Hematopoietic multipotent progenitor cell treated with erythropoietin and hydrocortisone succinate and interleukin-3 and kit ligand, for 4 days (in vitro differentiated cells): ENCODE measurements around the gene SLC6A19.
A peak's percentile ranks its signal among the peaks of the same experiment; 100 is the strongest.

ENCODE experiments used
- DNase-seq: peaks from one replicate; pipeline ENCODE4 v3.0.0-alpha.2; 2015

SLC6A19 gene

DNA sequence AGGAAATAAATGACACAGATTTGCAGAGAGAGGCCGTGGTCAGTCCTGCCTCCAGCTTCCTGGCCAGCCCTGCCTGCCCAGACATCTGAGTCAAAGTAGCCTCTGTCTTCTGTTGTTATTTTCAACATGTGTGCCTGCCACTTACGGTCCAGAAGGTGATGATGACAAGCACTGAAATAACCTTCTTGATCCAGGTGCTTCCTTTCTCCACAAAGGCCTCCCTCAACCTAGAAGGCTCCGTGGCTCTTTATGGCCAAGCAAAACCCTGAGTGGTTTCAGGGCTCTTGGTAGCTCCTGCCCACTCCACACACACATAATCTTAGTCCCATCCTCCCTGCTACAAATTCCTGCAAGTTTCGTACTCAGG lies 34.1 kb upstream of the SLC6A19 start:
- DNase-seq, result no peak

DNA sequence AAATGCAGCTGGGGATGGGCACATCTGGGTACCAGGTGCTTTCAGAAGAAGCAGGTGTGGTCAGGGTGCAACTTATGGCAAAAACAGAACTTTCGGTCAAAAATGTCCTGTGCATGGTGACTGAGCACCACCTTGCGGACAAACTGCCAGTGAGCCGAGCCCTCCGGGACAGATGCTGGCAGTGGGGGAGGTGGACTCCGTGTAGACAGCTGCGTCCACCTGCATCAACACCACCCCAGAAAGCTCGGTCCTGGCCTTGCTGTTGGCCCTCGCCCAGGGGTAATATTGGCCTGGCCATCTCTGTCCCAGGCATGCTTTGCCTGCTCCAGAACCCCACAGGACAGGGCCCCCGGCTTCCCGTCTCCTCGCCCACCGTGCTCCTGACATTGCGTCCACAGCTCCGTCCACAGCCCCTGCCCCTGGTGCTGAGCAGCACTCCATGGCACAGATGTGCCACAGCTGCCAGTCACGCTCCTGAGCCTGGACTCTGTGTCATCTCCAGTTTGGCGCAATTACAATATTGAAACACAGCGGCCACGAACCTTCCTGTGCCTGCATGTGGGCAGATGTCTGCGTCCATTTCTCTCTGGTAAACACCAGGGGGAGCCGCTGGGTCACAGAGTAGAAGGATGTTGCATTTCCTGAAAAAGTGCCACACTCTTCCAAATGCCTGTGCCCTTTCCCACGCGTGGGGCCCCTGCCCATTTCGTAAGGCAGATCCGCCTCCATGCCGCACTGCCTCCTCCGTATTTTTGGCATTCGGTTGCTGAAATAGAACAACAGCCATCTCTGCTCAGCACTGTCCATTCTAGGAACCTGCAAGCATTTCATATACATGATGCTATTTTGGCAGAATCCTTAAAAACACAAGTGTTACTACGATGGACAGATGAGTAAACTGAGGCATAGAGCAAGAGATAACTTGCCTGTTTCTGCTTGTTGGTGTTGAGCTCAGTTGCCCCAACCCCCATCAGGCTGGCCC lies 33.4 kb upstream of the SLC6A19 start:
- peak; percentile 86 for DNase-seq

DNA sequence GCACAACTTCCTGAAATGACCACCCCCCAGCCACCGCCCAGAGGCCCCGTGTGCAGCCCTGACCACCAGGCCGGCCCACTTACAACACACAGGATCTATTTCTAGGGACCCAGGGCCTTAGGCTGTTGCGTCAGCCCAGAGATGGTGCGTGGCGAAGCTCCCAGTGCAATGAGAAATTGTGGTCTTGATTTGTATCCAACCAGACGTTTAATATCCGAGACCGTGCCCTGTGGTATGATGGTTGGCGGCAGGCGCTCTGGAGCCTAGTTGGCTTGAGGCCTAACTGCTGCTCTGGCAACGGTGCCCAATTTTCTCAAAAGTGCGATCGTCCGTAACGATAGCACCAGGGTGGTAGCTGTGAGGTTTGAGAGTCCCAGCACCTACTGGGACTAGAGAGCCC lies 32.6 kb upstream of the SLC6A19 start:
- no peak for DNase-seq

DNA sequence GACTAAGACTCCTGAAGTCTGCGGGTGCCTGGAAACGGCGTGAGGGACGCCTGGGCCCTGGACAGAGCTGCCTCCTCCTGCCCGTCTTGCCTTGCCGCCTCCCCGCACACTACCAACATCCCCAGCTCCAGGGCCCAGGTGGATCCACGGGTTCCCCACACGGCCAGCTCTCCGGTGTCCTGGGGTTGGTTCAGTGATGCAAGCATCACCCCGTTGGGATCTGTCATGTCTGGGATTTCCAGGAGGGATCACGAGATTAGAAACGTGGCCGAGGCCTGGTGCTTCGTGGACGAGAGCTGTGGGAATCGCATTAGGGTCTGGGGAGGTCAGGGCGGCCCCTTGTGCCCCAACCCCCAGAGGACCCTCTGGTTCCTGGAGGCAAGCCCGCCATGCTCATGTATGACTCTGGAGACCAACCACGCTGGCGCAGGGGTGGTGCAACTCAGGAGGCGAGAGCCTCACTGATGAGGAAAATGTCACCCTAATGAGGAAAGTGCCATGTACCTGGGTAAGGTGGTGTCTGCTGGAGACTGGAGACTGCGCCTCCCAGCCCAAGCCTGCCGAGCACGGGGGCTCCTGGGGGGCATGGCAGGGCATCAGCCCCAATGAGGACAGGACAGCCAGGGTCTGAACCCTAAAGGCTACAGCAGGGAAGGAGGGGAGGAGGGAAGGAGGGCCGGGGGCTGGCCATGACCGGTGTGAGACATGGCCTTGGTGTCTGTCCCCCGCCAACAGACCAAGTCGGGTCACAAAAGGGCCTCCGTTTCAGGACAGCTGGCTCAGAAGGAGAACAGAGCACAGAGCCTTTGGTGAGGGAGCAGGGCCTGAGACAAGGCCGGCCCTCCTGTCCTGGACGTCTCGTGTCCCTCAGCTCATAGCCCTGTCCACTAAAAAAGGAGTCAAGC lies 31.9 kb upstream of the SLC6A19 start:
- no peak for DNase-seq

GRCh38 chr5:1171340-1171941 lies 30.0 kb upstream of the SLC6A19 start:
- no peak for DNase-seq

DNA sequence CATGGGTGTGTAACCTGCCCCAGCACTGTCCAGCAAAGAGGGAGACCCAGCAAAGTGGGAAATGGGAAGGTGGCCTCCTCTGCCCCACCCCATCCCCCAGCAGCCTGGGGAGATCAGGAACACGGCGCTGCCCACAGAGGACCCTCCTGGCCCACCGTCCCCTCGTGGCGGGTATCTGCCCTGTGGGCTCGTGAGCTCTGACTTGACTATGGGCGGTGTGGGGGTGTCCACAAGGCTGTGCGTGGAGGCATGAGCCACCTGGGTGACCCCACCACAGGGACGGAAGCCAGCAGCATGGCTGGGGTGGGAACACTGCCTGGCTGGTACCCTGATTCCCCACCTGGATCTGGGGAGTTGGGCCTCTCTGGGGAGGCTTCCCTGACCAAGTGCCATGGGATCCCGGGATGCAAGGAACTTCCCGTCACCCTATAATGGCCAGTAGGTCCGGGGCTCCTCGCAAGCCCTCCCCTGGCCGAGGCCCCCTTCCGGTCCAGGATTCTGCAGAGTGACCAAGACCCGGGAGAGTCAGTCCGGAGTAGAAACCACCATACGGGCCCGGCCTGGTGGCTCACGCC lies 29.3 kb upstream of the SLC6A19 start:
- DNase-seq, result no peak

DNA sequence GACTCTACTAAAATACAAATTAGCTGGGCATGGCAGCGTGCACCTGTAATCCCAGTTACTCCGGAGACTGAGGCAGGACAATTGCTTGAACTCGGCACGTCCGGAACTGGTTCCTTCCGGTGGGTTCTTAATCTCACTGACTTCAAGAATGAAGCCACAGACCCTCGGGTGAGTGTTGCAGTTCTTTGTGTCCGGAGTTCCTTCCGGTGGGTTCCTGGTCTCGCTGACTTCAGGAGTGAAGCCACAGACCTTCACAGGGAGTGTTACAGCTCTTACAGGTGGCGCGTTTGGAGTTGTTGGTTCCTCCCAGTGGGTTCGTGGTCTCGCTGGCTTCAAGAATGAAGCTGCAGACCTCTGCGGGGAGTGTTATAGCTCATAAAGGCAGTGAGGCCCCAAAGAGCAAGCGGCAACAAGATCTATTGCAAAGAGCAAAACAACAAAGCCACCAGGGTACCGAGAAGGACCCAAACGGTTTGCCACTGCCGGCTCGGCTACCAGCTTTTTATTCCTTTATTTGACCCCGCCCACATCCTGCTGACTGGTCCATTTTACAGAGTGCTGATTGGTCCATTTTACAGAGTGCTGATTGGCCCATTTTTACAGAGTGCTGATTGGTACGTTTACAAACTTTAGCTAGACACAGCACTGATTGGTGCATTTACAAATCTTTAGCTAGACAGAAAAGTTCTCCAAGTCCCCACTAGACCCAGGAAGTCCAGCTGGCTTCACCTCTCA lies 28.6 kb upstream of the SLC6A19 start:
- DNase-seq, result peak; percentile 22

GRCh38 chr5:1173485-1174070 lies 27.8 kb upstream of the SLC6A19 start:
- DNase-seq, result no peak

DNA sequence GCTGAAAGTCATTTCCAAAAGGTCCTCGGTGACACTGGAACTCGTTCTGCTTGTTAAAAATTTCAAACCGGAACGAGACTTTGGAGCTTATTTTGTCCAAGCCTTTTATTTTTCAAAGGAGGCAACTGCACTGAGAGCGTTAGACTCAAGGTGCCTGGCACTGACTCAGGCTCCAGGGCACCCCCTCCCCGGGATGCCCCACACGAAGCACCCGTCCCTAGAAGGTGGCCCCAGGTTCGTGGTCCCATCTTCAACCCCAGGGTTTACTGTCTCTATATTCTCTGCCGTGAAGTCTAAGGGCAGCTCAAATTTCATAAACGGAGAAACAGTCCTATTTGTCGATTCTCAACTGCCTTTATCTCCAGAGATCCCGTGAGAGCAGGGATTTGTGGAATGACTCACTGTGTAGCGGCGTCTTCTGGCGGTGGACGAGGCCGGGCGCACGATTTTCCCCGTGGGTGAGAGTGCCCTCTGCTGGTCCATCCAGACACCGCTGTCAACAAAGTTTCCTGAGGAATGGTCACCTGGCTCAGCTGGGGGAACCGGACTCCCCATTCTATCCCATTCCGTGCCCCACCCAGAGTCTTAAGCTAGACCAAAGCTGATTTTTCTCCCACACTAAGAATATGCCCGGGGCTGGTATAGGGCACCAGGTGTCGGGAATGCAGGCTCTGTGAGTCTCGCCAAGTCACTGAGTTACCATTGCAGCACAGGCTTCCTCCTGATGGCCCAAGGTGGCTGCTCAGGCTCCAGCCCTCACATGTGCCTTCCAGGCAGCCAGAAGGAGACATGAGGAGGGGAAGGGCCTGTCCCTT lies 27.1 kb upstream of the SLC6A19 start:
- DNase-seq, result peak; percentile 58

DNA sequence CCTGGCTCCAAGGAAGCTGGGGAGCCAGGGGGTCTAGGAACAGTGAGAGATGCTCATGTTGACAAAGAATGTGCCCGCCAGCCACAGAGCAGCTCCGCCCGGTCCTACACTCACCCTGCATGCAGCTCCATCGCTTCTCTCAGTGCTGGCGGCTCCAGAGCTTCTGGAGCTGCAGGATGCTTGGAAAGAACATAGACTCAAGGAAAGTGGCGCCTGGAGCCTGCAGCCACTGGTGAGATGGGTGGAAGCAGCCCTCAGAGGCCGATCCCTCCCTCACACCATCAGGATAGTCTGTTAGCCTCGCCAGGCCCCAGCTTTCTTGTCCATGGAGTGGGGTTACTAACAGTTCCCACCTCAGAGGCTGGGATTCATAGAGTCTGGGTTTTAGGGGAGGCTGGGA lies 26.4 kb upstream of the SLC6A19 start:
- no peak for DNase-seq

- DNase-seq, result no peak
Measured at GRCh38 chr5:1175801-1176472, 25.5 kb upstream of the SLC6A19 start.

GRCh38 chr5:1176473-1177391 lies 24.7 kb upstream of the SLC6A19 start:
- no peak for DNase-seq

DNA sequence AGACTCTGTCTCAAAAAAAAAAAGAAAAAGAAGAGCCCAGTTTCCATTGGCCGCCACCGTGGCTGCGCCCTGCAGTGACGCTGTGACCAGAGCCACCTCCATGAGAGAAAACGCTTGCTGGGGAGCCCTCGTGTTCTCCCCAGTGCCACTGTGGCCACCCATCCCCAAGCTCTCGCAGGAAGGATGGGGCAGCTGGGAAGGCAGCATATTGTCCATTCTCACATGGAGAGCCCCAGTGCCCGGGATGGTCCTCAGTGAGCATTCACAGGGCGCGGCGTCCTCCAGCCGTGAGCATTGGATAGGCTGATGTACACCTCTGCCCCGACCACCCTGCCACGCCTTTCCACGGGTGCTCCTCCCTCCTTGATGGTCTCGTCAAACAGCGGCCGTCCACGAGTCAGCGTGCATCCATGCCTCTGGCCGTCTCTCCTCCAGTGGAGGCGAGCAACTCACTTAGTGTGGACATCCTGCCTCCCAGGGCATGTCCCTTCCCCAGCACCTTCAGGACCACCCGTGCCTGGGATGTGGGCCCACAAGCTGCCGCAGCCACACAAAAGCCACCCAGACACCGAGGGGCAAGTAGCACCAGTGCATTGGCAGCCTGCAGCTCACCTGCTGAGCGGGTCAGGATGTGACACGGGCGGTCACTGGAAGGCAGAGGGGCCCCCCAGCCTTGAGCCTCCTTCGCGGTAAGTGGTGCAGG lies 23.4 kb upstream of the SLC6A19 start:
- DNase-seq, result no peak

DNA sequence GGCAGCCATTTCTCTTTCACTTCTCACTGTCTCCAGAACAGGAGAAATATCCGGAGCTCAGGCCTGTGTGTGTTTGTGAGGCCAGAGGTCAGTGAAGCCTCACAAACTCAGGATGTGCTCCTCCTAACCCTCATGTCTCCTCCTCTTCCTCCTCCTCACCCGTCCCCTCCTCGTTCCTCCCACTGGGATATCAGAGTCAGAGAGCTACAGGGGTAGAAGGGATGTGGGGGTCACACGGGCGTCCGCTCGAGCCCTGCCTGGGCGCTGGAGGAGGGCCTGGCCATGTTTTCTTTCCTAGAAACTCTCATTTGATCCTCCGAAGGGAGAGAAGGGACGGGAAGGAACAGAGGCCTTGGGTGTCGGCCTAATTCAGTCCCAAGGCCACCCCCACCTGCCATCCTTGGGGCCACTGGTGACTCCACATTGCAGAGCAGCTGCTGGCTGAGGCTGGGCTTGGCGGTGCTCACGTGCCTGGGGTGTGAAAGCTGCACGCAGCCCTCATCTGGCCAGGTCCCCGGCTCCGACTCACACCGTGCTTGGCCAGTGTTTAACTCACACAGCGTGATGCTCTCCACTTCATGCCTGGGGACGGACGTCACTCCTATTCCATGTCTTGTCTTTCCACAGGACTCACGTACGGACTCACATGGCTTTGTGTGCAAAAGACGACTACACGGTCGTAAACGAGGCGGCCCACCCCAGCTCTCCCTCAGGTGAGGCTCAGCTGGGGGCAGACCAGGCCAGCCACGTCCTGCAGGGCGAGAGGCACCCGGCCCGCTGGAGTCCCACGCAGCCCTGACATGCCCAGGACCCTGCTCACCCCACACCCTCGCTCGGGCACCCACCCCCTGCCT lies 22.6 kb upstream of the SLC6A19 start:
- DNase-seq, result no peak

- no peak for DNase-seq
Measured at GRCh38 chr5:1179383-1179715, 22.0 kb upstream of the SLC6A19 start.

DNA sequence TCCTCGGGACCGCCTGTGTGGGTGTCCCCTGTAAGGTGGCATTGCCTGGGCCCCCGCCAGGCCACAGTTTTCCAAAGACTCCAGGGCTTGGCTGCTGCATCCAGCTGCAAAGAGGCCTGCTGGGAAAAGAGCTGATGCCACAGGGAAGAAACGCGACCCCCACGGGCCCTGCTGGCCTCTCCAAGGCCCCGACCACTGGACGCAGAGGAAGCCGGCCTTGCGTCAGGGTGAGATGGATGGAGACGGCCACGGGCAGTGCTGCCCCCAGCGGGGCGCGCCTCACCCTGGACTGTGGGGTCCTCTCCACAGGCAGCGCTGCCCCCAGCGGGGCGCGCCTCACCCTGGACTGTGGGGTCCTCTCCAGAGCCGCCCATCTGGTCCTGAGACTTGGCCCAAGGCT lies 21.3 kb upstream of the SLC6A19 start:
- DNase-seq, result no peak

DNA sequence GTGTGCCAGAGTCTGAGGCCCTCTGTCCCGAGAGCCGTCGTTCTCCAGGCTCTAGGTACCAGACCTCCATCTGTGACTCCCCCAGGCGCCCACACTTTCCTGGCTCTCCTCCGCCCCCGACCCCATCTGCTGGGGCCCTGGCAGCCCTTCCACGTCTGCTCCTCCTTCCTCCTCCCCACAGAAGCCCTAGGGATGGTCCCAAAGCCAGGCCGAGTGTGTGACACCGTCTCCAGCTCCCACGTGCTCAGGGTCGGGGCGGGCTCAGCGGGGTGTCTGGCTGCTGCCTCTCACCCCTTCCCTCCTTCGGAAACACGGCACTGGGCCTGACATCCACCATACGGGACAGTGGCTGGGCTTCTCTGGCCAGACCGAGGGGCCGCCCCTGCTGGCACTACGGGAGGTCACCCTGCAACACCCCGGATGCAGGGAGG lies 20.5 kb upstream of the SLC6A19 start:
- DNase-seq, result no peak
